ENCODE results near the gene GANC. TPM values are rescaled to one million over a fixed set of nuclear protein-coding genes. Genes with fewer than 3 reads are reported as not detected.

GANC gene
- total and polyA plus RNA-seq, 2 experiments from 2014 or later: 21.0 to 22.2 TPM

DNA sequence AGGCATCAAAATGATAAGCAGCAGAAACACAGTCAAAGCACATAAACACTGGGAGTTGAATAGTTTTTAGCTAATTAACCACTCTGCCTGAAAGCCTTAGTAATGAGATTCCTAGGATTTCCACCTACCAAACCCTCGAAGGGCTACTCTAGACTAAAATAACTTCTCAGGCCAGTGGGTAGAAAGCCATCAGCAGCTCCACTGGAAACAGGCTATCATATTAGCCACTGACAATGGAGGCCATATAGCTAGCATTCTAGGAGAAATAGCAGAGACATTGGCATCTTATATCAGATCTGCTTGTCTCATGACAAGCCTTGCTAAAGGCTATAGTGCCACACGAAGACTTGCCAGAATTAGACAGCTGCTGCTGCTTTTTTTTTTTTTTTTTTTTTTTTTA is 81.8 kb downstream of the GANC start:
- Histone ChIP-seq H3K36me3 (no peaks in the 10 kb centered on the region), H3K27me3 (no peaks in the 10 kb centered on the region), H3K27ac (peak overlapping the region; percentile 84), H3K4me1 (ENCODE audit: low read depth) (peaks cover 62% of the 10 kb centered on the region), H3K9me3 (ENCODE audit: low read depth) (no peaks in the 10 kb centered on the region), H3K4me3 (no peak overlapping the region)
- no peak for DNase-seq (ENCODE audit: low read depth in 1 of 2, low spot score in 1 of 2)
- TF ChIP-seq, protein P1, sequence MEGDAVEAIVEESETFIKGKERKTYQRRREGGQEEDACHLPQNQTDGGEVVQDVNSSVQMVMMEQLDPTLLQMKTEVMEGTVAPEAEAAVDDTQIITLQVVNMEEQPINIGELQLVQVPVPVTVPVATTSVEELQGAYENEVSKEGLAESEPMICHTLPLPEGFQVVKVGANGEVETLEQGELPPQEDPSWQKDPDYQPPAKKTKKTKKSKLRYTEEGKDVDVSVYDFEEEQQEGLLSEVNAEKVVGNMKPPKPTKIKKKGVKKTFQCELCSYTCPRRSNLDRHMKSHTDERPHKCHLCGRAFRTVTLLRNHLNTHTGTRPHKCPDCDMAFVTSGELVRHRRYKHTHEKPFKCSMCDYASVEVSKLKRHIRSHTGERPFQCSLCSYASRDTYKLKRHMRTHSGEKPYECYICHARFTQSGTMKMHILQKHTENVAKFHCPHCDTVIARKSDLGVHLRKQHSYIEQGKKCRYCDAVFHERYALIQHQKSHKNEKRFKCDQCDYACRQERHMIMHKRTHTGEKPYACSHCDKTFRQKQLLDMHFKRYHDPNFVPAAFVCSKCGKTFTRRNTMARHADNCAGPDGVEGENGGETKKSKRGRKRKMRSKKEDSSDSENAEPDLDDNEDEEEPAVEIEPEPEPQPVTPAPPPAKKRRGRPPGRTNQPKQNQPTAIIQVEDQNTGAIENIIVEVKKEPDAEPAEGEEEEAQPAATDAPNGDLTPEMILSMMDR (IDR thresholded peaks at IDR 0.05; ENCODE audit: low read depth, low read length): no peak

DNA sequence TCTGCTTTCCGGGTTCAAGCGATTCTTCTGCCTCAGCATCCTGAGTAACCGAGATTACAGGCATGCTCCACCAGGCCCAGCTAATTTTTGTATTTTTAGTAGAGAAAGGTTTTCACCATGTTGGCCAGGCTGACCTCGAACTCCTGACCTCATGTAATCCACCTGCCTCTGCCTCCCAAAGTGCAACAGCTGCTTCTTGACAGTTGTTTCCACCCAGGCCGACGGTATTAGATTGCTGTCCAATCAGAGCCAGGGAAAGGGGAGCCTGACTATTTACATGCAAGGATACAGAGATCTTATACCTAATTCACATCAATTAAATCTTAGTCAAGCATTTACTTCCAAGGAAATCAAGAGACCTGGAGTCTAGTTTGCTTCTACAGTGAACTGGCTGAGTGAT is 82.3 kb downstream of the GANC start:
- Histone ChIP-seq H3K9me3 (ENCODE audit: low read depth) (no peaks in the 10 kb centered on the region), H3K27ac (peak overlapping the region; percentile 13), H3K36me3 (no peaks in the 10 kb centered on the region), H3K4me1 (ENCODE audit: low read depth) (peaks cover 67% of the 10 kb centered on the region), H3K27me3 (no peaks in the 10 kb centered on the region), H3K4me3 (no peak overlapping the region)
- TF ChIP-seq, protein P1 (IDR thresholded peaks at IDR 0.05; ENCODE audit: low read depth, low read length): no peak
- DNase-seq (ENCODE audit: low read depth in 1 of 2, low spot score in 1 of 2): no peak

DNA sequence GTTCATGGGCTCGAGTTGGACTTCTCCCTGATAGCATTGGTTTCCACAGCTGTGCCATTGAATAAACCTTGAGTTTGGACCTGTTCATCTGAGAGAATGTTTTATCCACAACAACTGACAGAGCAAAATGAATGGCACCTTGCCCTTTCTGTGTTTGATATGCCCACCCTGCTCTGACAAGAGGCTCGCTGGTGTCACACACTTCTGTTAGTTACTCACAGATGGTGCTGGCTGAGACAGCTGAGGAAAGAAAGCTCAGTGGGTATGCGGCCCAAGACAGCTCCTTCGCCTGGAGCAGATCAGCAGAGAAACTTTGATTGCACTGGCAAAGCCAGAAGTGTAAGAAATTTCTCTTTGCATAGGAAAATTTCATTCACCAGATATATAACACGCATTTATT is 83.8 kb downstream of the GANC start:
- TF ChIP-seq, protein P1 (IDR thresholded peaks at IDR 0.05; ENCODE audit: low read depth, low read length): no peak
- Histone ChIP-seq H3K27me3 (no peaks in the 10 kb centered on the region), H3K27ac (peak overlapping the region; percentile 77), H3K36me3 (no peaks in the 10 kb centered on the region), H3K9me3 (ENCODE audit: low read depth) (no peaks in the 10 kb centered on the region), H3K4me1 (ENCODE audit: low read depth) (peaks cover 71% of the 10 kb centered on the region), H3K4me3 (no peak overlapping the region)
- DNase-seq (ENCODE audit: low read depth in 1 of 2, low spot score in 1 of 2): no peak

DNA sequence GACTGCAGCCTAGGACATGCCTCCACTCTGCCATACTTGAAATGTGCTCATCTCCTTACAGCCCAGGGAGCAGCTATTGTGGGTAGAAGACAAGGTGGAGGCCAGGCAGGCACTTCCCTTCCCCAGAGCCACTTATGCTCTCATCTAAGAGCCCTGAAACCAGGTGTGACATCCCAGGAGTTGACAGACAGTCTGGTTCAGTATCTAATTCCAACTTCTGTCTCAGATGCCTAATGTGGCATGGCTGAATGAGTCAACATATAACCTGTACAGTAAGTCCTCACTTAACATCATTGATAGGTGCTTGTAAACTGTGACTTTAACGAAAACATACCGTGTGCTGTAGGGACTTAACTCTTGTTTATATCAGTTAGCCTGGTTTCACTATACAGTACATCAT is 85.1 kb downstream of the GANC start:
- Histone ChIP-seq H3K27me3 (no peaks in the 10 kb centered on the region), H3K4me3 (no peak overlapping the region), H3K4me1 (ENCODE audit: low read depth) (peaks cover 64% of the 10 kb centered on the region), H3K36me3 (no peaks in the 10 kb centered on the region), H3K9me3 (ENCODE audit: low read depth) (no peaks in the 10 kb centered on the region), H3K27ac (peak overlapping the region; percentile 77)
- DNase-seq (ENCODE audit: low read depth in 1 of 2, low spot score in 1 of 2): no peak
- TF ChIP-seq, protein P1 (IDR thresholded peaks at IDR 0.05; ENCODE audit: low read depth, low read length): no peak

DNA sequence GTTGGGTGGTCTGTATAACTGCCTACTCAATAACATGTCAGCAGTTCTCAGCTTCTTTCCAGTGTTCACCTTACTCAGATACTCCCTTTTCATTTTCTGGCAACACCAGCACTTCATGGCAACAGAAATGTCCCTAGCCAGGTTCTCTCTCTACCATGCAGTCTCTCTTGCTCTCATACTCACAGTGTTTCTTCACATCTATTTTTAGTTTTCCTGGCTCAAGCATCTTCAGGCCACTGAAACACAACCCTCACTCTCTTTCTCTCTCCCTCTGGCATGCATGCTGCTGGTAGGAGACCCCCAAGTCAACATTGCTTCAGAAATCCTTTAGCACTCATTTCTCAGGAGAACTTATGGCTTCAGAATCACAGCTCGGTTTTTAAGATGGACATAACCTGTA is 86.2 kb downstream of the GANC start, which contains the start of gene CAPN3:
Gene CAPN3, plus strand, starts transcription at position 253 of the 400 bp plus-strand sequence. CDS start 305 bp downstream, outside the sequence.
- H3K27ac ChIP-seq: peak within 1 kb of the TSS; percentile 77
- DNase-seq (ENCODE audit: low read depth in 1 of 2, low spot score in 1 of 2): peak in 1 of 2 donors; percentile 35
- TF ChIP-seq, protein P1 (IDR thresholded peaks at IDR 0.05; ENCODE audit: low read depth, low read length): no peak
- peaks cover 55% of the 10 kb centered on the region for H3K4me1 ChIP-seq (ENCODE audit: low read depth)
- H3K27me3 ChIP-seq: no peaks in the 10 kb centered on the region
- H3K4me3 ChIP-seq: peak within 1 kb of the TSS; percentile 15
- H3K9me3 ChIP-seq (ENCODE audit: low read depth): no peaks in the 10 kb centered on the region
- H3K36me3 ChIP-seq: no peaks in the 10 kb centered on the region

Measured in cardiac muscle cell (in vitro differentiated cells and primary cell).